KMS-11 (cell line): Measurements from ENCODE around the gene MOB3C.
"Not testable (repeated sequence)": the region's sequence is repeated elsewhere in the genome, so short reads cannot be mapped to it uniquely, and the experiment has no call there.

Experiments
- H2AFZ ChIP-seq: fragments of 200-600 bp; sonication (generic); 2 replicates; pipeline ENCODE4 v1.6.1; 2016; ENCODE audit warnings: antibody characterized with exemption, mixed run types, low read depth
- H3K27ac ChIP-seq: fragments of 200-600 bp; sonication (generic); 2 replicates; pipeline ENCODE4 v1.6.1; 2016; ENCODE audit warnings: mild to moderate bottlenecking, mixed run types
- H3K27me3 ChIP-seq: fragments of 200-600 bp; sonication (generic); 2 replicates; pipeline ENCODE4 v1.6.1; 2017; ENCODE audit warnings: mild to moderate bottlenecking, low read depth, mixed run types, moderate library complexity; ENCODE audit not compliant: insufficient read depth
- H3K36me3 ChIP-seq: fragments of 200-600 bp; sonication (generic); 2 replicates; pipeline ENCODE4 v1.6.1; 2017; ENCODE audit warnings: mild to moderate bottlenecking, mixed run types; ENCODE audit not compliant: insufficient read depth
- H3K4me1 ChIP-seq: fragments of 200-600 bp; sonication (generic); 2 replicates; pipeline ENCODE4 v1.6.1; 2016; ENCODE audit warnings: mild to moderate bottlenecking, low read depth, mixed run types; ENCODE audit not compliant: poor library complexity, severe bottlenecking
- H3K4me2 ChIP-seq: fragments of 200-600 bp; sonication (generic); 2 replicates; pipeline ENCODE4 v1.7.0; 2016; ENCODE audit warnings: mild to moderate bottlenecking, mixed run types
- H3K4me3 ChIP-seq: fragments of 200-600 bp; sonication (generic); IDR thresholded peaks from 2 replicates; pipeline ENCODE4 v1.6.1; 2017; ENCODE audit warnings: low read depth, low read length, mixed read lengths; ENCODE audit not compliant: insufficient read depth
- H3K79me2 ChIP-seq: fragments of 200-600 bp; sonication (generic); 2 replicates; pipeline ENCODE4 v1.6.1; 2016; ENCODE audit warnings: low read depth, mixed run types; ENCODE audit not compliant: insufficient read depth
- H3K9ac ChIP-seq: fragments of 200-600 bp; sonication (generic); 2 replicates; pipeline ENCODE4 v1.6.1; 2016; ENCODE audit warnings: mild to moderate bottlenecking, mixed run types
- H4K20me1 ChIP-seq: fragments of 200-600 bp; sonication (generic); 2 replicates; pipeline ENCODE4 v1.6.1; 2016; ENCODE audit warnings: mild to moderate bottlenecking, mixed run types; ENCODE audit not compliant: insufficient read depth
- TF ChIP-seq, protein P1 (sequence below): fragments of 200-600 bp; sonication (generic); conservative IDR thresholded peaks from 2 replicates; pipeline ENCODE4 v1.6.1; 2017; ENCODE audit warnings: low read depth, mild to moderate bottlenecking, antibody characterized with exemption, low read length, moderate library complexity, mixed read lengths

The MOB3C gene

GRCh38 chr1:46616277-46617107 lies at the start of gene MOB3C:
TSS of gene MOB3C (minus strand) at chr1:46616811. CDS start at chr1:46613321, 3,490 bp downstream.
- TF ChIP-seq, protein P1, sequence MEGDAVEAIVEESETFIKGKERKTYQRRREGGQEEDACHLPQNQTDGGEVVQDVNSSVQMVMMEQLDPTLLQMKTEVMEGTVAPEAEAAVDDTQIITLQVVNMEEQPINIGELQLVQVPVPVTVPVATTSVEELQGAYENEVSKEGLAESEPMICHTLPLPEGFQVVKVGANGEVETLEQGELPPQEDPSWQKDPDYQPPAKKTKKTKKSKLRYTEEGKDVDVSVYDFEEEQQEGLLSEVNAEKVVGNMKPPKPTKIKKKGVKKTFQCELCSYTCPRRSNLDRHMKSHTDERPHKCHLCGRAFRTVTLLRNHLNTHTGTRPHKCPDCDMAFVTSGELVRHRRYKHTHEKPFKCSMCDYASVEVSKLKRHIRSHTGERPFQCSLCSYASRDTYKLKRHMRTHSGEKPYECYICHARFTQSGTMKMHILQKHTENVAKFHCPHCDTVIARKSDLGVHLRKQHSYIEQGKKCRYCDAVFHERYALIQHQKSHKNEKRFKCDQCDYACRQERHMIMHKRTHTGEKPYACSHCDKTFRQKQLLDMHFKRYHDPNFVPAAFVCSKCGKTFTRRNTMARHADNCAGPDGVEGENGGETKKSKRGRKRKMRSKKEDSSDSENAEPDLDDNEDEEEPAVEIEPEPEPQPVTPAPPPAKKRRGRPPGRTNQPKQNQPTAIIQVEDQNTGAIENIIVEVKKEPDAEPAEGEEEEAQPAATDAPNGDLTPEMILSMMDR = no peak
- H3K36me3 ChIP-seq = no peaks in the 10 kb centered on the region
- no peaks in the 10 kb centered on the region for H4K20me1 ChIP-seq
- peak within 1 kb of the TSS; percentile 90 for H3K4me3 ChIP-seq
- H3K27me3 ChIP-seq = no peaks in the 10 kb centered on the region
- H3K9ac ChIP-seq = peak within 1 kb of the TSS; percentile 78
- peak within 1 kb of the TSS; percentile 45 for H3K27ac ChIP-seq
- H3K4me2 ChIP-seq = peak within 1 kb of the TSS; percentile 93
- peak within 1 kb of the TSS; percentile 93 for H2AFZ ChIP-seq
- H3K4me1 ChIP-seq = peaks cover 13% of the 10 kb centered on the region
- 0 out of 2 replicates have a peak, but pooled peaks cover 5% of the 10 kb centered on the region for H3K79me2 ChIP-seq

- no peak overlapping the region for H3K27ac ChIP-seq
- no peaks in the 10 kb centered on the region for H3K27me3 ChIP-seq
- H3K79me2 ChIP-seq = no peaks in the 10 kb centered on the region
- no peak overlapping the region for H3K9ac ChIP-seq
- TF ChIP-seq, protein P1 = no peak
- no peak overlapping the region for H3K4me2 ChIP-seq
- H2AFZ ChIP-seq = no peak overlapping the region
- no peaks in the 10 kb centered on the region for H4K20me1 ChIP-seq
- no peaks in the 10 kb centered on the region for H3K36me3 ChIP-seq
- H3K4me3 ChIP-seq = no peak overlapping the region
- peaks cover 7% of the 10 kb centered on the region for H3K4me1 ChIP-seq
Measured at GRCh38 chr1:46665983-46666382, 49.4 kb upstream of the MOB3C start.

DNA sequence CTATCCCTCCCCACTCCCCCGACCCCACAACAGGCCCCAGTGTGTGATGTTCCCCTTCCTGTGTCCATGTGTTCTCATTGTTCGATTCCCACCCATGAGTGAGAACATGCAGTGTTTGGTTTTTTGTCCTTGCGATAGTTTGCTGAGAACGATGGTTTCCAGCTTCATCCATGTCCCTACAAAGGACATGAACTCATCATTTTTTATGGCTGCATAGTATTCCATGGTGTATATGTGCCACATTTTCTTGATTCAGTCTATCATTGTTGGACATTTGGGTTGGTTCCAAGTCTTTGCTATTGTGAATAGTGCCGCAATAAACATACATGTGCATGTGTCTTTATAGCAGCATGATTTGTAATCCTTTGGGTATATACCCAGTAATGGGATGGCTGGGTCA lies 46.3 kb upstream of the MOB3C start:
- H3K36me3 ChIP-seq, H4K20me1 ChIP-seq, H3K9ac ChIP-seq: not testable (repeated sequence)

DNA sequence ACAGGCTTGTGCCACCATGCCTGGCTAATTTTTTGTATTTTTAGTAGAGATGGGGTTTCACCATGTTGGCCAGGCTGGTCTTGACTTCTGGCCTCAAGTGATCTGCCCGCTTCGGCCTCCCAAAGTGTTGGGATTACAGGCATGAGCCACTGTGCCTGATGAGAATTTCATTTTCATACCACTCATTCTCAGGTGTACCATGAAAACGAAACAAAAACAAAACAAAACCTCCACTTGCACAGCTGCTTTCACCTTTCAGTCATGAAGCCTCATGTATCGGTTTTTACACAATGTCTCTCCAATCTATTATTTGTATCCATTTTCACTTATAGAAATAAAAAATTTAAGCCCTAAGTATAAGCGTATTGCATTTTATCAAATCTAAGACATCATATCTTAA lies 43.5 kb upstream of the MOB3C start:
- not testable (repeated sequence) for H2AFZ ChIP-seq, H3K36me3 ChIP-seq, H4K20me1 ChIP-seq, H3K27me3 ChIP-seq, H3K79me2 ChIP-seq, H3K4me3 ChIP-seq, H3K9ac ChIP-seq, H3K27ac ChIP-seq
- H3K4me1 ChIP-seq = peaks cover 16% of the 10 kb centered on the region
- H3K4me2 ChIP-seq = peak overlapping the region; percentile 55

More for the DNA sequence above, 46.3 kb upstream of the MOB3C start:
- not testable (repeated sequence) for H3K4me2 ChIP-seq, H3K79me2 ChIP-seq, H2AFZ ChIP-seq, H3K27ac ChIP-seq, H3K4me3 ChIP-seq, H3K27me3 ChIP-seq
- peaks cover 23% of the 10 kb centered on the region for H3K4me1 ChIP-seq

DNA sequence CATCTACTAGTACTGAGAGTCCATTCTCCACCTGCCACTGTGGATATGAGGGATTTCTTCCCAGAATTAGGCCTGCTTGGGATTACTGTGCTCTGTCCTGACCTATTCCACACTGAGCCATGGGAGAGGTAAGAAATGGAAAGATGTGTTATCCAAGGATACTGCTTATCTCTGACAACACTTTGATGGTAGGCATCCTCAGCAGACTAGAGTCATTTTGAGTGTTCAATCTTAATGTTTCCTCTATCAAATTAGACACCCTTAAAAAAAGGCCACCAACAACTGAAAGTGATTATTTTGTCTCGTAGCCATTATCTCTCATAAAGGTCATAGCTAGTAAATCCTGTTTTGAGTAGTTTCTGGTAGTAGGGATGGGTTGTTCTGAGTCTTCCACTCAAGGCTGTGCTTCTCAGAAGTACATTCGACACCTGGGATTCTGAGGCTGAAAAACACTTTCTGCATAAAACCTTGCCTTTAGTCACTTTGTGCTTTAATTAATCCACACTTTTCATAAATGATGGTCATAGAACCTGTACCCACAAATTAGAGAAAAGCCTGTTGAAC lies 42.8 kb upstream of the MOB3C start:
- no peaks in the 10 kb centered on the region for H3K79me2 ChIP-seq
- H3K36me3 ChIP-seq = no peaks in the 10 kb centered on the region
- no peaks in the 10 kb centered on the region for H4K20me1 ChIP-seq
- peaks cover 16% of the 10 kb centered on the region for H3K4me1 ChIP-seq
- H3K4me3 ChIP-seq = no peak overlapping the region
- no peak overlapping the region for H3K9ac ChIP-seq
- H3K4me2 ChIP-seq = peak overlapping the region; percentile 55
- no peaks in the 10 kb centered on the region for H3K27me3 ChIP-seq
- no peak overlapping the region for H2AFZ ChIP-seq
- TF ChIP-seq, protein P1 = no peak
- no peak overlapping the region for H3K27ac ChIP-seq
